Measurements from ENCODE around the gene ZNF394. TPM values are rescaled to one million over a fixed set of nuclear protein-coding genes. Genes with fewer than 3 reads are reported as not detected.
A peak's percentile ranks its signal among the peaks of the same experiment; 100 is the strongest.

The ZNF394 gene
- total and polyA plus RNA-seq, 9 of the 15 experiments (the other 6 are each of a cell fraction or from before 2014, with no cell fraction given): 2.9 to 32.2 (median 24.2) TPM

DNA sequence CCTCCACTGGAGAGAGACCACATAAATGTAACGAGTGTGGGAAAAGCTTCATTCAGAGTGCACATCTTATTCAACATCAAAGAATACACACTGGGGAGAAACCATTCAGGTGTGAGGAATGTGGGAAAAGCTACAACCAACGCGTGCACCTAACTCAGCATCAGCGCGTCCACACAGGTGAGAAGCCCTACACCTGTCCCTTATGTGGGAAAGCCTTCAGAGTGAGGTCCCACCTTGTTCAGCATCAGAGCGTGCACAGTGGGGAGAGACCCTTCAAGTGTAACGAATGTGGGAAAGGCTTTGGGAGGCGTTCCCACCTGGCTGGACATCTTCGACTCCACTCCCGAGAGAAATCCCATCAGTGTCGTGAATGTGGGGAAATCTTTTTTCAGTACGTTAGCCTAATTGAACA is 31.3 kb upstream of the ZNF394 start (continued):
- TF ChIP-seq CTBP1 (IDR thresholded peaks at IDR 0.05; ENCODE audit: borderline replicate concordance) (peak; percentile 26; the same call in 1 of the 2 replicates), NELFE (IDR thresholded peaks at IDR 0.05; ENCODE audit: insufficient read depth, insufficient read length) (no peak), KLF13 (tag; IDR thresholded peaks at IDR 0.05; ENCODE audit: borderline replicate concordance, low read depth) (no peak), BACH1 (tag; IDR thresholded peaks at IDR 0.05) (no peak), BRCA1 (IDR thresholded peaks at IDR 0.05) (no peak), BRCA1 (CRISPR knock-in tag; IDR thresholded peaks at IDR 0.05) (no peak), EP400 (IDR thresholded peaks at IDR 0.05) (peak; percentile 33; the same call in 1 of the 2 replicates), ETS2 (tag; IDR thresholded peaks at IDR 0.05; ENCODE audit: borderline replicate concordance, poor library complexity, severe bottlenecking) (no peak), MAFK (IDR thresholded peaks at IDR 0.05; ENCODE audit: low read length) (no peak), ZC3H8 (IDR thresholded peaks at IDR 0.05) (no peak), MTA3 (IDR thresholded peaks at IDR 0.05; ENCODE audit: borderline replicate concordance) (peak; percentile 94), ATF7 (IDR thresholded peaks at IDR 0.05) (0 out of 2 replicates have a peak, but pooled peaks have one; percentile 22), ZNF586 (CRISPR knock-in tag; conservative IDR thresholded peaks at IDR 0.05) (no peak), SRSF3 (IDR thresholded peaks at IDR 0.05; ENCODE audit: insufficient read depth, low read length) (no peak), CBX3 (IDR thresholded peaks at IDR 0.05; ENCODE audit: borderline replicate concordance in 1 of 2, low read length in 2 of 2) (peak; percentile 96 to 100), NR0B1 (IDR thresholded peaks at IDR 0.05; ENCODE audit: partially characterized antibody) (no peak), CBX1 (IDR thresholded peaks at IDR 0.05; ENCODE audit: low read depth) (peak; percentile 99), MAFG (tag; conservative IDR thresholded peaks at IDR 0.05) (no peak), ZHX1 (conservative IDR thresholded peaks at IDR 0.05; ENCODE audit: low read length) (no peak), ZNF699 (CRISPR knock-in tag; IDR thresholded peaks at IDR 0.05; ENCODE audit: insufficient replicate concordance) (no peak), GATAD2A (IDR thresholded peaks at IDR 0.05) (no peak), ZBED1 (IDR thresholded peaks at IDR 0.05) (no peak), JUN (IDR thresholded peaks at IDR 0.05; ENCODE audit: borderline replicate concordance, low read depth, low read length) (peak; percentile 51; the same call in 1 of the 2 replicates), JUN (CRISPR knock-in tag; IDR thresholded peaks at IDR 0.05; ENCODE audit: borderline replicate concordance) (no peak), POLR2H (tag; IDR thresholded peaks at IDR 0.05; ENCODE audit: low read depth) (no peak), CXXC5 (CRISPR knock-in tag; IDR thresholded peaks at IDR 0.05) (no peak)

Data from K562 (cell line).